HG03097 (cell line): ENCODE results near the gene PAOX.
"Not testable (repeated sequence)": the region's sequence is repeated elsewhere in the genome, so short reads cannot be mapped to it uniquely, and the experiment has no call there.

Source experiments
- ATAC-seq: cut with Tn5 transposase; IDR thresholded peaks from one replicate; pipeline ENCODE4 v1.9.1; 2021; ENCODE audit not compliant: unreplicated experiment, low FRiP score

Gene PAOX

GRCh38 chr10:133403359-133403758, 24.3 kb downstream of the PAOX start:
- ATAC-seq, result no peak

GRCh38 chr10:133403784-133404183, 24.7 kb downstream of the PAOX start:
- no peak for ATAC-seq

- no peak for ATAC-seq
Observed at GRCh38 chr10:133405272-133405671, 26.2 kb downstream of the PAOX start.

GRCh38 chr10:133405844-133406527, 26.9 kb downstream of the PAOX start:
- no peak for ATAC-seq

- no peak for ATAC-seq
Observed at GRCh38 chr10:133411523-133412380, 32.7 kb downstream of the PAOX start.

GRCh38 chr10:133412381-133412711, 33.3 kb downstream of the PAOX start:
- ATAC-seq, result no peak

GRCh38 chr10:133414401-133414800, 35.3 kb downstream of the PAOX start:
- ATAC-seq, result not testable (repeated sequence)

GRCh38 chr10:133415752-133416151, 36.7 kb downstream of the PAOX start:
- ATAC-seq, result no peak

- no peak for ATAC-seq
Observed at GRCh38 chr10:133418289-133418993, 39.4 kb downstream of the PAOX start.

GRCh38 chr10:133419211-133419950, 40.3 kb downstream of the PAOX start:
- no peak for ATAC-seq

GRCh38 chr10:133420028-133420427, 41.0 kb downstream of the PAOX start:
- ATAC-seq, result no peak

GRCh38 chr10:133420579-133420978, 41.5 kb downstream of the PAOX start:
- ATAC-seq, result no peak

- no peak for ATAC-seq
Observed at GRCh38 chr10:133421336-133422222, 42.5 kb downstream of the PAOX start.

GRCh38 chr10:133422223-133422806, 43.3 kb downstream of the PAOX start:
- no peak for ATAC-seq

- no peak for ATAC-seq
Observed at GRCh38 chr10:133422807-133423771, 44.0 kb downstream of the PAOX start.

- not testable (repeated sequence) for ATAC-seq
Observed at GRCh38 chr10:133424102-133424501, 45.0 kb downstream of the PAOX start.

GRCh38 chr10:133424601-133425000, 45.5 kb downstream of the PAOX start, which contains the start of gene SPRN:
Gene SPRN, minus strand, starts transcription at chr10:133424625. Its CDS starts 944 bp downstream, at chr10:133423681.
- ATAC-seq, result not testable (repeated sequence)

- not testable (repeated sequence) for ATAC-seq
Observed at GRCh38 chr10:133429571-133429970, 50.5 kb downstream of the PAOX start.
